Measurements from ENCODE around the gene FANCM.

Gene FANCM

DNA sequence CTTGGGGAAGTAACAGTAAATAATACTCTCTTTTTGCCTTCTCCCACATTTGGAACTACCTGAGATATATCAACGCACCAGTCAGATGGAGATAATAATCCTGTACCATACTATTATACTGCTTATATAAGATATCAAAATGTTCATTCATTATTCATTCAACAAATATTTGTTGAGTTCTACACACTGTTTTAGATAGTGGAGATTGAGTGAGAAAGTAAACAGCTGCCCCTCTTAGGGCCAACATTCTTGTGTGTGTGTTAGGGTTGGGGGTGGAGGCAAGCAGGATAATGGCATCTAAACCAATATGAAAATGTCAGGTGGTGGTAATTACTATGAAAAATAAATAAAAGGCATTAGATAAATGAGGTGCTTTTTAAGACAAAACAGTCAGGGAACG is 103.3 kb downstream of the FANCM start:
- no peak for DNase-seq (ENCODE audit: low read depth)
- TF ChIP-seq, protein P1, sequence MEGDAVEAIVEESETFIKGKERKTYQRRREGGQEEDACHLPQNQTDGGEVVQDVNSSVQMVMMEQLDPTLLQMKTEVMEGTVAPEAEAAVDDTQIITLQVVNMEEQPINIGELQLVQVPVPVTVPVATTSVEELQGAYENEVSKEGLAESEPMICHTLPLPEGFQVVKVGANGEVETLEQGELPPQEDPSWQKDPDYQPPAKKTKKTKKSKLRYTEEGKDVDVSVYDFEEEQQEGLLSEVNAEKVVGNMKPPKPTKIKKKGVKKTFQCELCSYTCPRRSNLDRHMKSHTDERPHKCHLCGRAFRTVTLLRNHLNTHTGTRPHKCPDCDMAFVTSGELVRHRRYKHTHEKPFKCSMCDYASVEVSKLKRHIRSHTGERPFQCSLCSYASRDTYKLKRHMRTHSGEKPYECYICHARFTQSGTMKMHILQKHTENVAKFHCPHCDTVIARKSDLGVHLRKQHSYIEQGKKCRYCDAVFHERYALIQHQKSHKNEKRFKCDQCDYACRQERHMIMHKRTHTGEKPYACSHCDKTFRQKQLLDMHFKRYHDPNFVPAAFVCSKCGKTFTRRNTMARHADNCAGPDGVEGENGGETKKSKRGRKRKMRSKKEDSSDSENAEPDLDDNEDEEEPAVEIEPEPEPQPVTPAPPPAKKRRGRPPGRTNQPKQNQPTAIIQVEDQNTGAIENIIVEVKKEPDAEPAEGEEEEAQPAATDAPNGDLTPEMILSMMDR (IDR thresholded peaks at IDR 0.05; ENCODE audit: low read length, missing control alignments), result no peak
- H3K4me3 ChIP-seq (replicated peaks; ENCODE audit: low read depth, low read length), result no peak overlapping the region

DNA sequence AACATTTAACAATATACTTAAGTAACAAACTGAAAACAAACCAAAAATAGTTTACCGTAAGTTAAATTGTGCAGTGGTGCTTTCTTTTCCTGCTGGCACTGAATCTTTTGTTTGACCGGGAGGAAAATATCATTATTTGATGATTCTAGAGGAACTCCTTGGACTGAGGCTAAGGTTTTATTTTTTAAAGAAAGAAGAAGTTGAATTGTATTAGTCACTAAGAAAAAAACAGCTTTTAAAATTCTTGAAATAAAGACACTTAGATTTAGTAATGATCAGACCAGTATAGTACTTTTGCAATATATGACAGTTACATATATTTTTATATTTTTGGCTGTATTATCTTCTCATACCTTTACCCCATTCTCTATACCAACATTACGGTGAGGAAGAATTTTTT is 107.0 kb downstream of the FANCM start:
- no peak overlapping the region for H3K4me3 ChIP-seq (replicated peaks; ENCODE audit: low read depth, low read length)
- TF ChIP-seq, protein P1 (IDR thresholded peaks at IDR 0.05; ENCODE audit: low read length, missing control alignments), result no peak
- no peak for DNase-seq (ENCODE audit: low read depth)

DNA sequence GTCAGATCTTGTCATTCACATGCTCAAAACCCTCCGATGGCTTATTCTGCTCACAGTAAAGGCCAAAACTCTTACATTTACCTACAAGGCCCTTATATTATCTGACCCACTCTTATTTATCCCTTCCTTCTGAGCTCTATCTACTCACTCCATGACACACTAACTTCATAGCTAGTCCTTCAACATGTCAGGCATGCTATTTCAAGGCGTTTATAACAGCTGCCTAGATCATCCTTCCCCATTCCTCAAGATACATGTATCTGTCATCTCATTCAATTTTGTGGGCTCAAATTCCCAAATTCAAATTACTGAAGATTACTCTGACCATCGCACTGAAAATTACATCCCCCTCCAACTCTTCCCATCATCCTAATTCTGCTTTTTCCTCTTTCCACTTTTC is 110.4 kb downstream of the FANCM start:
- no peak overlapping the region for H3K4me3 ChIP-seq (replicated peaks; ENCODE audit: low read depth, low read length)
- TF ChIP-seq, protein P1 (IDR thresholded peaks at IDR 0.05; ENCODE audit: low read length, missing control alignments), result no peak
- no peak for DNase-seq (ENCODE audit: low read depth)

DNA sequence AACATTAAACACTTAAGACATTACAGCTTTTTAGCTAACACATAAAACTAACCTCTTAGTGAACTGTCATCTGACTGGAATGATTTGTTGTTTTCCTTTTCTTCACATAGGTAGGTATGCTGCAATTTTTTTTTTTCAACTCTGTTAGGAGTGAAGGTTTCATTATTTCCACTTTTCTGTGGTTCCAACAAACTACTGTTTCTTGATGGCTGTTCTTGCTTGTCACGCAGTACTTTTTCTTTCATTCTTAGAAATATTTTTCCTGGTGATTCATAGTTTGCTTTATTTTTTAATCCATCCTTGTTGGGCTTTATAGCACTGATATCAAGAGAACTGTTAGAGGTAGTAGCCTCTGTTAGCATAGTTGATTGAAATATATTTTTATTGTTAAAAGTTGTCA is 111.0 kb downstream of the FANCM start:
- DNase-seq (ENCODE audit: low read depth), result no peak
- TF ChIP-seq, protein P1 (IDR thresholded peaks at IDR 0.05; ENCODE audit: low read length, missing control alignments), result no peak
- no peak overlapping the region for H3K4me3 ChIP-seq (replicated peaks; ENCODE audit: low read depth, low read length)

DNA sequence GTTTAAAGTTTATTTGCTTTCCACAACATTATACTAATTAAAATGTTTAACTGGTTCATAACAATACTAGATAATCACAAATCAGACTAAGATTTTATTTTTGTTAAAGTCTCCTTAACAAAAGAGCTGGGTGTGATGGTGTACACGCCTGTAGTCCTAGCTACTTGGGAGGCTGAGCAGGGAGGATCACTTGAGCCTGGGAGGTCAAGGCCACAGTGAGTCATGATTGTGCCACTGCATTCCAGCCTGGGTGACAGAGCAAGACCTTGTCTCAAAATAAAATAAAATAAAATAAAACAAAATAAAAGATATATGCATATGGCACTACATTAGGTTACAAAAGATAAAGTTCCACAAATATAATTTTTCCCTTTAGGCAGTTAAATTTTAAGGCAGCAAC is 111.7 kb downstream of the FANCM start:
- peak; percentile 19 for DNase-seq (ENCODE audit: low read depth)

DNA sequence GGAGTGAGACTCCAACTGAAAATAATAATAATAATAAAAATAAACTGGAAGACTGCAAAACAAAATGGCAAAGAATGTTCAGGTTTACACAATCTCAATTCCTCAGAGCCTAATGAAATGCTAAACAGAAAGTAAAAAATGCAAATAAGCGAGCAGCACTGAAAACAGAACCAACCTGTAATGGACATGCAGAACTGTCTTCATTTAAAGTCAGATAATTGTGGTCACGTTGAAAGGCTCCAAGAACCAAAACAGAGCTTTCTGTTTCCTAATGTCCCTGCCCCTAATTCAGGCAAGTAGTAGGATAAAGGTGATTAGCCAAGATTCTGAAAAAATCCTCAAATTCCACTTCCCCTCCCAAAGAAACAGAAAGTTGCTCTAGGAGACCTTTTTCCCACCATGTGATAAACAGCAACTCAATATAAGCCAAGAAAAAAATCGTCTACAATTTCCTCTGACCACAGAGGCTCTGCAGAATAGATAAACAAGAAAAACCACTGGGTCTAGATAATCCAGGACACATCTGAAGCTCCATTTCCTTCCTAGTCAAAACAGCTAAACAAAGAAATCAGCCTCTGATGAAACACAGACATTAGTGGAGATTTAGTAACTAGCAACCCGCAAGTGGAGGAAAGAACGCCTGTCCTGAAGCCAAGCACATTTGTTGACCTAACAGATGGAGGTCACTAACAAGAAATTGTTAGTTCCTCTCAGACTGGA is 114.3 kb downstream of the FANCM start:
- TF ChIP-seq, protein P1 (IDR thresholded peaks at IDR 0.05; ENCODE audit: low read length, missing control alignments), result no peak
- peak; percentile 86 for DNase-seq (ENCODE audit: low read depth)
- H3K4me3 ChIP-seq (replicated peaks; ENCODE audit: low read depth, low read length), result peak overlapping the region; percentile 48

More for the DNA sequence above, 111.7 kb downstream of the FANCM start:
- no peak overlapping the region for H3K4me3 ChIP-seq (replicated peaks; ENCODE audit: low read depth, low read length)
- TF ChIP-seq, protein P1 (IDR thresholded peaks at IDR 0.05; ENCODE audit: low read length, missing control alignments), result no peak

Data from fibroblast of pulmonary artery (primary cell).